ENCODE results near the gene KRT24. TPM values are rescaled to one million over a fixed set of nuclear protein-coding genes. Genes with fewer than 3 reads are reported as not detected.

KRT24 gene
- total RNA-seq, 1 donor from 2014 or later, result not detected

DNA sequence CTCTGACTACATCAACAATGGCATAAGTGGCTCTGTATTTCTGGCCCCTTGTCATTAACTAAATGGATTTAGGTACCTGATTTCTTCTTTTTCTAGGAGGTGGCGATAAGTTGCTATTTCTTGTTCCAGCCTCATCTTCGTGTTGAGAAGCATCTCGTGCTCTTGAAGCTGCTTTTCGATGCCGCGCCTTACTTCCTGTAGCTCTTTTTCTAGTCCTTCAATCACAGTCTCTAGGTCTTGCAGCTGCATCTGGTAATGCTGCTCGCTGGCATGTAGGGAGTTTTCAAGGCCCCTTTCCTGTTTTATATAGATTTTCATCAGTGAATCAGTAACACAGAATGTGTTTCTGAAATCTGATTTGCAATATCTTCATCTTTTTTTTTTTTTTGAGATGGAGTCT, 43.6 kb downstream of the KRT24 start:
- no peaks in the 10 kb centered on the region for H3K36me3 Mint-ChIP-seq (ENCODE audit: low read depth)
- H3K27ac Mint-ChIP-seq (ENCODE audit: unreplicated experiment), result no peak overlapping the region
- peaks cover 34% of the 10 kb centered on the region for H3K27me3 Mint-ChIP-seq (ENCODE audit: low read depth)
- H3K9me3 Mint-ChIP-seq (ENCODE audit: low read depth), result no peaks in the 10 kb centered on the region
- no peak overlapping the region for H3K4me3 Mint-ChIP-seq (ENCODE audit: unreplicated experiment)
- peaks cover 3% of the 10 kb centered on the region for H3K4me1 Mint-ChIP-seq (ENCODE audit: low read depth)
- TF ChIP-seq CTCF (IDR thresholded peaks at IDR 0.05), result no peak
- DNase-seq (ENCODE audit: low spot score), result no peak

DNA sequence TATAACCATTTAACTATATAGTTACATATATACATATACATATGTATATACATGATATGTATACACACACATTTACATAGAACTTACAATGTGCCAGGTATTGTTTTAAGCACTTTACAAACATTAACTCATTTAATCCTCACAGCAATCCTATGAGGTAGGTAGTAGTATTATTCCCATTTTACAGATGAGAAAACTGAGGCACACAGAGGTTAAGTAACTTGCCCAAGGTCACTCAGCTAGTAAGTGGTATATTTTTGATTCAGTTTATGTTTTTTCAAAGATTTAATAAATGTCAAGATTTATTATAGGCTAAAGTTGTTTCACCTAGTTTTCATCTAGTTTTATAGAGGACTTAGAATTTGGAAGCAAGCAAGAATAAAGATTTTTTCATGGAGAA, 45.2 kb downstream of the KRT24 start:
- DNase-seq (ENCODE audit: low spot score), result no peak
- no peaks in the 10 kb centered on the region for H3K9me3 Mint-ChIP-seq (ENCODE audit: low read depth)
- no peak overlapping the region for H3K27ac Mint-ChIP-seq (ENCODE audit: unreplicated experiment)
- H3K27me3 Mint-ChIP-seq (ENCODE audit: low read depth), result peaks cover 29% of the 10 kb centered on the region
- H3K4me3 Mint-ChIP-seq (ENCODE audit: unreplicated experiment), result no peak overlapping the region
- no peak for TF ChIP-seq CTCF (IDR thresholded peaks at IDR 0.05)
- H3K4me1 Mint-ChIP-seq (ENCODE audit: low read depth), result peaks cover 2% of the 10 kb centered on the region
- no peaks in the 10 kb centered on the region for H3K36me3 Mint-ChIP-seq (ENCODE audit: low read depth)

- Mint-ChIP-seq H3K36me3 (ENCODE audit: low read depth) (no peaks in the 10 kb centered on the region), H3K27me3 (ENCODE audit: low read depth) (peaks cover 6% of the 10 kb centered on the region)
Measured at GRCh38 chr17:40651939-40652338, 51.6 kb downstream of the KRT24 start.

GRCh38 chr17:40648384-40648968, 55.1 kb downstream of the KRT24 start:
- H3K9me3 Mint-ChIP-seq (ENCODE audit: low read depth), result no peaks in the 10 kb centered on the region
- peak overlapping the region; percentile 94 for H3K4me3 Mint-ChIP-seq (ENCODE audit: unreplicated experiment)
- no peak for DNase-seq (ENCODE audit: low spot score)
- H3K4me1 Mint-ChIP-seq (ENCODE audit: low read depth), result peaks cover 36% of the 10 kb centered on the region
- peak overlapping the region; percentile 99 for H3K27ac Mint-ChIP-seq (ENCODE audit: unreplicated experiment)
- TF ChIP-seq CTCF (IDR thresholded peaks at IDR 0.05), result no peak
- H3K27me3 Mint-ChIP-seq (ENCODE audit: low read depth), result no peaks in the 10 kb centered on the region
- H3K36me3 Mint-ChIP-seq (ENCODE audit: low read depth), result peaks cover 8% of the 10 kb centered on the region

More at GRCh38 chr17:40651939-40652338, 51.6 kb downstream of the KRT24 start:
- Mint-ChIP-seq H3K4me1 (ENCODE audit: low read depth) (peaks cover 16% of the 10 kb centered on the region), H3K4me3 (ENCODE audit: unreplicated experiment) (no peak overlapping the region), H3K9me3 (ENCODE audit: low read depth) (no peaks in the 10 kb centered on the region), H3K27ac (ENCODE audit: unreplicated experiment) (no peak overlapping the region)
- no peak for TF ChIP-seq CTCF (IDR thresholded peaks at IDR 0.05)
- DNase-seq (ENCODE audit: low spot score), result no peak

Other genes starting within 250 kb of the KRT24 start
- 0.39 TPM in 1 of 3 replicates, not detected in the others for gene TNS4, start 202.1 kb downstream of the KRT24 start, total RNA-seq
- not detected in 3 replicates for gene CCR7, start 138.3 kb downstream of the KRT24 start, total RNA-seq
- gene SMARCE1, start 55.9 kb downstream of the KRT24 start, total RNA-seq, result 92.9 to 120 TPM (median 93.1 TPM) in 3 replicates
- gene KRT222, start 38.6 kb downstream of the KRT24 start, total RNA-seq, result not detected in 3 replicates
- gene KRT25, start 51.6 kb upstream of the KRT24 start, total RNA-seq, result not detected in 3 replicates
- not detected in 3 replicates for gene KRT26, start 68.4 kb upstream of the KRT24 start, total RNA-seq
- gene KRT27, start 78.8 kb upstream of the KRT24 start, total RNA-seq, result not detected in 3 replicates
- not detected in 3 replicates for gene KRT28, start 96.2 kb upstream of the KRT24 start, total RNA-seq
- gene KRT10, start 118.9 kb upstream of the KRT24 start, total RNA-seq, result 52.9 to 80.2 TPM (median 55.0 TPM) in 3 replicates
- gene KRT12, start 163.5 kb upstream of the KRT24 start, total RNA-seq, result not detected in 3 replicates
- not detected in 3 replicates for gene KRT20, start 181.5 kb upstream of the KRT24 start, total RNA-seq
- not detected in 3 replicates for gene KRT23, start 233.9 kb upstream of the KRT24 start, total RNA-seq

All from chondrocyte (in vitro differentiated cells).